ENCODE measurements around the gene POLR3A. TPM values are rescaled to one million over a fixed set of nuclear protein-coding genes. Genes with fewer than 3 reads are reported as not detected.
"Not testable (repeated sequence)": the region's sequence is repeated elsewhere in the genome, so short reads cannot be mapped to it uniquely, and the experiment has no call there.

The POLR3A gene
- total and polyA plus RNA-seq, 2 donors (not counting 1 experiment from before 2014, with no cell fraction given): 11.6 to 16.8 TPM

GRCh38 chr10:78070726-78071125 is 41.4 kb upstream of the POLR3A start:
- Histone ChIP-seq H3K4me2 (ENCODE audit: extremely low read depth, insufficient read depth, low read length) (no peak overlapping the region), H3K27ac (ENCODE audit: insufficient read depth, low read length) (no peak overlapping the region), H3K79me2 (ENCODE audit: control insufficient read depth, insufficient read depth, low read length) (no peaks in the 10 kb centered on the region), H3K27me3 (ENCODE audit: control insufficient read depth, insufficient read depth, low read length) (no peaks in the 10 kb centered on the region), H3K36me3 (ENCODE audit: control insufficient read depth, insufficient read depth, low read length) (no peaks in the 10 kb centered on the region), H3K9me3 (ENCODE audit: control insufficient read depth, insufficient read depth, low read depth, low read length) (no peaks in the 10 kb centered on the region), H4K20me1 (ENCODE audit: control insufficient read depth, extremely low read depth, insufficient read depth, low read length) (no peaks in the 10 kb centered on the region), H3K4me1 (ENCODE audit: control insufficient read depth, extremely low read depth, insufficient read depth, low read length) (no peaks in the 10 kb centered on the region), H3K4me3 (replicated peaks in 1 of 4; ENCODE audit: control extremely low read depth in 1 of 4, insufficient read depth in 1 of 4, low read depth in 3 of 4, low read length in 4 of 4) (no peak overlapping the region), H2AFZ (ENCODE audit: low read length) (no peak overlapping the region), H3K9ac (ENCODE audit: insufficient read depth, low read length) (no peak overlapping the region)
- no peak for DNase-seq (ENCODE audit: low read depth in 2 of 2)
- TF ChIP-seq CTCF (conservative IDR thresholded peaks at IDR 0.05 in 1 of 2, IDR thresholded peaks at IDR 0.05 in 1 of 2; ENCODE audit: low read depth in 1 of 2, low read length in 2 of 2) (no peak), EZH2 (IDR thresholded peaks at IDR 0.05; ENCODE audit: low read length, missing control alignments) (no peak)

DNA sequence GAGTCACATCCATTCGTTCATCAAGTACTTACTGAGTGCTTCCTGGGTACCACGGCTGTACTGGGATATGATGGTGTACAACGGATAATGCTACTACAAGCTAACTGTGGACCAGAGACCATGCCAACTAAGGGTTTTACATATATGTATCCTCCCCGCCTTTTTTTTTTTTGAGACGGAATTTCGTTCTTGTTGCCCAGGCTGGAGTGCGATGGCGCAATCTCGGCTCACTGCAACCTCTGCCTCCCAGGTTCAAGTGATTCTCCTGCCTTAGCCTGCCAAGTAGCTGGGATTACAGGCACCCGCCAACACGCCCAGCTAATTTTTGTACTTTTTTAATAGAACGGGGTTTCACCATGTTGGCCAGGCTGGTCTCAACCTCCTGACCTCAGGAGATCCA is 40.7 kb upstream of the POLR3A start:
- not testable (repeated sequence) for H3K27ac ChIP-seq (ENCODE audit: insufficient read depth, low read length); H3K4me2 ChIP-seq (ENCODE audit: extremely low read depth, insufficient read depth, low read length); H3K4me3 ChIP-seq (replicated peaks in 1 of 4; ENCODE audit: control extremely low read depth in 1 of 4, insufficient read depth in 1 of 4, low read depth in 3 of 4, low read length in 4 of 4); H3K27me3 ChIP-seq (ENCODE audit: control insufficient read depth, insufficient read depth, low read length); H3K9ac ChIP-seq (ENCODE audit: insufficient read depth, low read length); H3K36me3 ChIP-seq (ENCODE audit: control insufficient read depth, insufficient read depth, low read length); H4K20me1 ChIP-seq (ENCODE audit: control insufficient read depth, extremely low read depth, insufficient read depth, low read length); H3K9me3 ChIP-seq (ENCODE audit: control insufficient read depth, insufficient read depth, low read depth, low read length); DNase-seq (ENCODE audit: low read depth in 2 of 2); H3K79me2 ChIP-seq (ENCODE audit: control insufficient read depth, insufficient read depth, low read length); H3K4me1 ChIP-seq (ENCODE audit: control insufficient read depth, extremely low read depth, insufficient read depth, low read length); H2AFZ ChIP-seq (ENCODE audit: low read length)

DNA sequence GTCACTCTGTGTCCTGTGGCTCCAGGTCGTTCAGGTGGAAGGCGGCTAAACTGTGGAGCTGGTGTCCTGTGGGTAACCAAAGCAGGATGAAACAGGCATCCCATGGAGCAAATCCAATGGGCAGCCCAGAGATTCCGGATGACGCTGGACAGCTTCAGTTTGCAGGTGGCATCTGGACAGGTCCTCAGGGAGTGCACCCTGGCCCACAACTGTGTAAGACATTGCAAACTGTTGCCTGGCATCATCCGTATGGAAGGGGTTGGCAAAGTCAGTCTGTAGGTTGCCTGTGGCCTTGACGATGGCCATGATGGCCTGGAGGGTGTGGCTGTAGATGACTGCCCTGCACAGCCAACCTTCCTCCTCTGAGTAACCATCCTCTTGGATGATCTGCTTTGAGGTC is 39.8 kb upstream of the POLR3A start:
- Histone ChIP-seq H3K9me3 (ENCODE audit: control insufficient read depth, insufficient read depth, low read depth, low read length) (no peaks in the 10 kb centered on the region), H3K4me2 (ENCODE audit: extremely low read depth, insufficient read depth, low read length) (no peak overlapping the region), H3K79me2 (ENCODE audit: control insufficient read depth, insufficient read depth, low read length) (no peaks in the 10 kb centered on the region), H3K27ac (ENCODE audit: insufficient read depth, low read length) (no peak overlapping the region), H3K4me1 (ENCODE audit: control insufficient read depth, extremely low read depth, insufficient read depth, low read length) (no peaks in the 10 kb centered on the region), H2AFZ (ENCODE audit: low read length) (no peak overlapping the region), H3K4me3 (replicated peaks in 1 of 4; ENCODE audit: control extremely low read depth in 1 of 4, insufficient read depth in 1 of 4, low read depth in 3 of 4, low read length in 4 of 4) (no peak overlapping the region), H3K27me3 (ENCODE audit: control insufficient read depth, insufficient read depth, low read length) (no peaks in the 10 kb centered on the region), H3K36me3 (ENCODE audit: control insufficient read depth, insufficient read depth, low read length) (no peaks in the 10 kb centered on the region), H3K9ac (ENCODE audit: insufficient read depth, low read length) (no peak overlapping the region), H4K20me1 (ENCODE audit: control insufficient read depth, extremely low read depth, insufficient read depth, low read length) (no peaks in the 10 kb centered on the region)
- no peak for DNase-seq (ENCODE audit: low read depth in 2 of 2)
- no peak for TF ChIP-seq CTCF (conservative IDR thresholded peaks at IDR 0.05 in 1 of 2, IDR thresholded peaks at IDR 0.05 in 1 of 2; ENCODE audit: low read depth in 1 of 2, low read length in 2 of 2)
- TF ChIP-seq EZH2 (IDR thresholded peaks at IDR 0.05; ENCODE audit: low read length, missing control alignments): no peak

All from fibroblast of lung (primary cell).